Measurements from ENCODE around the gene C10orf90. TPM values are rescaled to one million over a fixed set of nuclear protein-coding genes. Genes with fewer than 3 reads are reported as not detected.

The C10orf90 gene
- total and polyA plus RNA-seq, 2 of the 8 experiments (the other 6 are each of a cell fraction or from before 2014, with no cell fraction given), result 0.21 TPM; not detected in 1

- Histone ChIP-seq H3K4me3 (ENCODE audit: extremely low read depth in 1 of 4, insufficient read depth in 2 of 4, low read depth in 3 of 4, low read length in 4 of 4) (no peak overlapping the region), H2BK5ac (ENCODE audit: low read depth, low read length) (no peak overlapping the region), H2AK5ac (ENCODE audit: low read depth, low read length) (no peak overlapping the region), H3K56ac (replicated peaks; ENCODE audit: insufficient read length, low read depth, low read length) (no peak overlapping the region), H2BK15ac (ENCODE audit: low read length) (no peak overlapping the region), H3K36me3 (ENCODE audit: control insufficient read depth in 2 of 4, insufficient read depth in 4 of 4, low read length in 3 of 4) (no peaks in the 10 kb centered on the region), H3K14ac (ENCODE audit: insufficient read length) (no peak overlapping the region), H2BK20ac (ENCODE audit: low read length) (no peak overlapping the region), H4K20me1 (replicated peaks in 1 of 2; ENCODE audit: control insufficient read depth in 1 of 2, insufficient read depth in 2 of 2, low read length in 2 of 2) (no peaks in the 10 kb centered on the region), H2BK12ac (ENCODE audit: low read depth, low read length) (no peak overlapping the region), H3K9me3 (ENCODE audit: insufficient read depth in 2 of 2, low read depth in 1 of 2, low read length in 1 of 2) (no peaks in the 10 kb centered on the region; a peak in 2 of 4 replicates), H3K27me3 (replicated peaks in 1 of 4; ENCODE audit: control insufficient read depth in 3 of 4, extremely low read depth in 1 of 4, insufficient read depth in 3 of 4, low read length in 3 of 4) (peaks cover 8 to 17% (median 17%) of the 10 kb centered on the region in 4 experiments; a peak in 6 of 7 replicates), H3K4me2 (ENCODE audit: insufficient read depth in 1 of 2, low read depth in 2 of 2, low read length in 2 of 2) (no peak overlapping the region), H3K23ac (ENCODE audit: insufficient read length) (no peak overlapping the region), H3K23me2 (ENCODE audit: low read depth, low read length) (peaks cover 6% of the 10 kb centered on the region), H3K9ac (replicated peaks in 1 of 4; ENCODE audit: extremely low read depth in 1 of 4, low read depth in 3 of 4, low read length in 3 of 4) (no peak overlapping the region), H3K4me1 (replicated peaks in 1 of 4; ENCODE audit: control insufficient read depth in 3 of 4, insufficient read depth in 4 of 4, low read length in 3 of 4) (peaks cover 0 to 4% (median 0%) of the 10 kb centered on the region in 4 experiments; a peak in 2 of 7 replicates), H2AFZ (ENCODE audit: low read length) (no peak overlapping the region), H3K79me1 (ENCODE audit: low read depth, low read length) (no peaks in the 10 kb centered on the region), H2BK120ac (replicated peaks; ENCODE audit: low read depth, low read length) (no peak overlapping the region), H4K5ac (ENCODE audit: insufficient read length, low read depth, low read length) (no peak overlapping the region), H3K4ac (replicated peaks; ENCODE audit: insufficient read length, low read depth, low read length) (no peak overlapping the region), H3K27ac (ENCODE audit: low read depth, low read length) (no peak overlapping the region), H3K79me2 (ENCODE audit: control insufficient read depth in 1 of 2, insufficient read depth in 2 of 2, low read length in 2 of 2) (no peaks in the 10 kb centered on the region), H4K91ac (replicated peaks; ENCODE audit: insufficient read length, low read length) (no peak overlapping the region), H4K8ac (ENCODE audit: extremely low read depth, insufficient read depth, low read length) (no peak overlapping the region), H3K18ac (ENCODE audit: extremely low read depth, low read length) (no peak overlapping the region)
- DNase-seq (ENCODE audit: low read depth in 1 of 2, low spot score in 2 of 2), result no peak
- no peak for FAIRE-seq
- ChIA-PET CTCF (ENCODE audit: partially characterized antibody) (interaction anchor here (0.7 kb wide), 1 partner anchor 205 kb away, joined by 3 read pairs; no protein-coding TSS in a partner anchor), POLR2A (ENCODE audit: partially characterized antibody) (no interaction called here)
- 100% methylated on average over 1 of the region's 4 CpGs; no CpG with 5 or more reads in 1 of the 2 experiments for WGBS, 2 experiments (ENCODE audit: extremely low coverage in 1 of 2, insufficient coverage in 1 of 2, insufficient read length in 1 of 2, insufficient replicate concordance in 2 of 2, low coverage in 1 of 2, low lambda C conversion rate in 2 of 2, missing lambda C conversion rate in 1 of 2)
- TF ChIP-seq RAD21 (IDR thresholded peaks at IDR 0.05 in 1 of 2, conservative IDR thresholded peaks at IDR 0.05 in 1 of 2; ENCODE audit: low read depth in 2 of 2, low read length in 2 of 2) (no peak), EP300 (IDR thresholded peaks at IDR 0.05; ENCODE audit: borderline replicate concordance in 1 of 2, low read depth in 2 of 2, low read length in 2 of 2) (no peak), EZH2 (IDR thresholded peaks at IDR 0.05; ENCODE audit: low read depth, low read length, severe bottlenecking) (no peak), CHD2 (IDR thresholded peaks at IDR 0.05; ENCODE audit: low read length) (no peak), SIN3A (conservative IDR thresholded peaks at IDR 0.05 in 1 of 2, IDR thresholded peaks at IDR 0.05 in 1 of 2; ENCODE audit: low read depth in 1 of 2, low read length in 2 of 2) (no peak), CHD1 (IDR thresholded peaks at IDR 0.05; ENCODE audit: low read depth, low read length) (no peak), TAF7 (optimal IDR thresholded peaks at IDR 0.05; ENCODE audit: borderline replicate concordance, low read depth, low read length) (no peak), USF2 (IDR thresholded peaks at IDR 0.05; ENCODE audit: low read length) (no peak), SP1 (IDR thresholded peaks at IDR 0.05; ENCODE audit: low read depth, low read length) (no peak), BCL11A (IDR thresholded peaks at IDR 0.05; ENCODE audit: low read depth in 2 of 2, low read length in 2 of 2) (no peak), POU5F1 (IDR thresholded peaks at IDR 0.05; ENCODE audit: low read depth, low read length) (no peak), ATF3 (IDR thresholded peaks at IDR 0.05; ENCODE audit: insufficient read depth, low read depth, low read length) (no peak)
Observed at GRCh38 chr10:126393076-126393475, 277.4 kb downstream of the C10orf90 start.

Data from H1 (cell line).